ENCODE measurements around the gene RNF224.

RNF224 gene

DNA sequence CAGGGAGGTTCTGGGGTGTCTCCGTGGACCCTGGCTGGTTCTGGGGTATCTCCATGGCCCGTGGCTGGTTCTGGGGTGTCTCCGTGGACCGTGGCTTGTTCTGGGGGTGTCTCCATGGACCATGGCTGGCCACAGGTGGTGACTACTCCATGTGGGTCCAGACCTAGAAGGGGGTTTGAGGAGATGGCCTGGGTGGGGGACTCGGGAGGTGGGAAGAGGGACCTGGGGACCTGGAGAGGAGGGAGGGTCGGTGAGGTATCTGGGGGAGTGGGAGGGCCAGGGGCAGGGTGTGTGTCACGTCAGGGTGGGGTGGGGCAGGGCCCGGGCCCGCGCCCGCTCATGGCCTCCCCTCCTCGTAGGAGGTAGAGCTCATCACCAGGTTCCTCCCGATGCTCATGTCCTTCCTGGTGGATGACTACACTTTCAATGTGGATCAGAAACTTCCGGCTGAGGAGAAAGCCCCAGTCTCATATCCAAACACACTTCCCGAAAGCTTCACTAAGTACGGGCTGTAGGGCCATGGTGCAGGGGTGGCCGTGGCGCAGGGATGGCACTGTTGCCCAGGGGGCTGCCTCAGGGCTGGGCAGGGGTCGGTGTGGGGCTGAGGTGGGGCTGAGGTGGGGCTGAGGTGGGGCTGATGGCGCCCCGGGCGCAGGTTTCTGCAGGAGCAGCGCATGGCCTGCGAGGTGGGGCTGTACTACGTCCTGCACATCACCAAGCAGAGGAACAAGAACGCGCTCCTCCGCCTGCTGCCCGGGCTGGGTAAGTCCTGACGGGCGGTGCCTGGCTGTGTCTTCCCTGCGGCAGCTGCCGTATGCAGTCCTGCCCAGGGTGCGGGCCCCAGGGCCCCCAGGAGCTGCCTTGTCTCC lies 39.5 kb downstream of the RNF224 start:
- H3K4me3 ChIP-seq (ENCODE audit: low read depth, low read length): no peak overlapping the region
- ChIA-PET CTCF (interaction anchor here (1.0 to 1.8 kb wide), 3 partner anchors 8 to 30 kb away, joined by 3 to 9 read pairs (median 3); partner anchors contain the start of gene TOR4A), POLR2A (interaction anchor here (2.1 kb wide), 1 partner anchor 26 kb away, joined by 9 read pairs; the partner anchor contains the start of gene TUBB4B)
- TF ChIP-seq, protein P1, sequence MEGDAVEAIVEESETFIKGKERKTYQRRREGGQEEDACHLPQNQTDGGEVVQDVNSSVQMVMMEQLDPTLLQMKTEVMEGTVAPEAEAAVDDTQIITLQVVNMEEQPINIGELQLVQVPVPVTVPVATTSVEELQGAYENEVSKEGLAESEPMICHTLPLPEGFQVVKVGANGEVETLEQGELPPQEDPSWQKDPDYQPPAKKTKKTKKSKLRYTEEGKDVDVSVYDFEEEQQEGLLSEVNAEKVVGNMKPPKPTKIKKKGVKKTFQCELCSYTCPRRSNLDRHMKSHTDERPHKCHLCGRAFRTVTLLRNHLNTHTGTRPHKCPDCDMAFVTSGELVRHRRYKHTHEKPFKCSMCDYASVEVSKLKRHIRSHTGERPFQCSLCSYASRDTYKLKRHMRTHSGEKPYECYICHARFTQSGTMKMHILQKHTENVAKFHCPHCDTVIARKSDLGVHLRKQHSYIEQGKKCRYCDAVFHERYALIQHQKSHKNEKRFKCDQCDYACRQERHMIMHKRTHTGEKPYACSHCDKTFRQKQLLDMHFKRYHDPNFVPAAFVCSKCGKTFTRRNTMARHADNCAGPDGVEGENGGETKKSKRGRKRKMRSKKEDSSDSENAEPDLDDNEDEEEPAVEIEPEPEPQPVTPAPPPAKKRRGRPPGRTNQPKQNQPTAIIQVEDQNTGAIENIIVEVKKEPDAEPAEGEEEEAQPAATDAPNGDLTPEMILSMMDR (IDR thresholded peaks at IDR 0.05; ENCODE audit: insufficient read depth, low read length, missing control alignments): no peak
- DNase-seq (ENCODE audit: low read depth, low spot score): no peak

DNA sequence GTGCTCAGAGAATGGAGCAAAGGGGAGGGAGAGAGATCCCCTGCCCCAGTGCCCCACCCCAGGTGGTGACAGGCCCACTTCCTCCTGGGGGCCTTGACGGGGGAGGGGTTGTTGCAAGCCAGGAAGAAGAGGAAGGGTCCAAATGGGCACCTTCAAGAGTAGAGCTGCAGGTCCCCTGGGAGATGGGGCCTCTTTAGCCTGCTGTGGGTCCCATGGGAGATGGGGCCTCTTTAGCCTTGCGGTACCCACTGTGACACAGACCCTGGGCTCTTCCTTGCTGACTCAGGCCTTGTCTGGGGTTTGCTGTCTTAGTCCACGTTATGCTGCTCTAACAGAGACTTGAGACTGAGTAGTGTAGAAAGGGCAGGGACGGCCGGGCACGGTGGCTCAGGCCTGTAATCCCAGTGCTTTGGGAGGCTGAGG lies 40.6 kb downstream of the RNF224 start:
- no peak for DNase-seq (ENCODE audit: low read depth, low spot score)
- H3K4me3 ChIP-seq (ENCODE audit: low read depth, low read length): no peak overlapping the region
- POLR2A ChIA-PET: interaction anchor here (2.1 kb wide), 1 partner anchor 27 kb away, joined by 9 read pairs; the partner anchor contains the start of gene TUBB4B
- CTCF ChIA-PET: interaction anchor here (1.0 to 1.4 kb wide), 2 partner anchors 9 to 10 kb away, joined by 3 read pairs; partner anchors contain the start of gene TOR4A
- TF ChIP-seq, protein P1 (IDR thresholded peaks at IDR 0.05; ENCODE audit: insufficient read depth, low read length, missing control alignments): no peak

DNA sequence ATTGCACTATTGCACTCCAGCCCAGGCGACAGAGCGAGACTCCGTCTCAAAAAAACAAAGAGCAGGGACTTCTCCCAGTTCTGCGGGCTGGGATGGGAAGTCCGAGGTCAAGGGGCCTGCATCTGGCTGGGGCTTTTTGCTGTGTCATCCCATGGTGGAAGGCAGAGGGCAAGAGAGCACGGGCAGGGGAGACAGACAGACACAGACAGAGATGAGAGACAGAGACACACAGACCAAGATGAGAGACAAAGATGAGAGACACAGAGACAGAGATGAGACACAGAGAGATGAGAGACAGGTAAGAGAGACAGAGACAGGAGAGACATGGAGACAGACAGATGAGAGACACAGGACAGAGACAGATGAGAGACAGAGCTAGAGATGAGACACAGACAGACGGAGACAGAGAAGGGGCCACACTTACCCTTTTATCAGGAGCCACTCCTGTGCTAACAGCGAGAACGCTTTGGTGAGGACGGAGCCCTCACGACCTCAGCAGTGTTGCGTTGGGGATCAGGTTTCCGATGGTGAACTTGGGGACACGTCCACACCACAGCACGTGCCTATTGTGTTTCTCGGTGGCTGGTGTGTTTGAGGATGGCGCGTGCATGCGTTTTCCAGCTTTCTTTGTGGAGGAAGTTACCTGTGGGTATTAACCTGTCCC lies 41.4 kb downstream of the RNF224 start:
- CTCF ChIA-PET: interaction anchor here (1.1 kb wide), 1 partner anchor 14 kb away, joined by 3 read pairs; no protein-coding TSS in a partner anchor
- POLR2A ChIA-PET: no interaction called here

DNA sequence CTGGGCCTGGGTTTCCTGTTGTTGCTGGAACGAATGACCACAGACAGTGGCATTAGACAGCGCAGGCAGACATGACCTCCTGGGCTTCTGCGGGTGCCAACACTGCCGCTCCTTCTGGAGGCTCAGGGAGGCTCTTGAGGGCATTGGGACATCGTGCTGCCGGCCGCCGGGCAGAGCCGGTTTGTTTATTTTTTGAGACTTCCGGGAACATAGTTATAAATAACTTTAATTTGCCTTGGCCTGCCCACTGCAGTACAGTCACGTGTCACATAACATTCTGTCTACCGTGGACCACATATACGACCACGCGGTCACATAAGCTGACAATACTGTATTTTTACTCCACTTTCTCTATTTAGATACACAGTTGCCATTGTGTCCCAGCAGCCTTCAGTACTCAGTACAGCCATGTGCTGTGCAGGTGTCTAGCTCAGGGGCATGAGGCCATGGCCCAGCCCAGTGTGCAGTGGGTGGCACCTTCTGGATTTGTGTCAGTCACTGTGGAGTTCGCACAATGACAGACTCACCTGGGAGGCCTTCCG lies 42.0 kb downstream of the RNF224 start:
- CTCF ChIA-PET: interaction anchor here (1.1 kb wide), 1 partner anchor 14 kb away, joined by 3 read pairs; no protein-coding TSS in a partner anchor
- TF ChIP-seq, protein P1 (IDR thresholded peaks at IDR 0.05; ENCODE audit: insufficient read depth, low read length, missing control alignments): no peak
- POLR2A ChIA-PET: no interaction called here
- no peak for DNase-seq (ENCODE audit: low read depth, low spot score)
- no peak overlapping the region for H3K4me3 ChIP-seq (ENCODE audit: low read depth, low read length)

More for the DNA sequence above, 41.4 kb downstream of the RNF224 start:
- DNase-seq (ENCODE audit: low read depth, low spot score): no peak
- H3K4me3 ChIP-seq (ENCODE audit: low read depth, low read length): no peak overlapping the region
- TF ChIP-seq, protein P1 (IDR thresholded peaks at IDR 0.05; ENCODE audit: insufficient read depth, low read length, missing control alignments): no peak

DNA sequence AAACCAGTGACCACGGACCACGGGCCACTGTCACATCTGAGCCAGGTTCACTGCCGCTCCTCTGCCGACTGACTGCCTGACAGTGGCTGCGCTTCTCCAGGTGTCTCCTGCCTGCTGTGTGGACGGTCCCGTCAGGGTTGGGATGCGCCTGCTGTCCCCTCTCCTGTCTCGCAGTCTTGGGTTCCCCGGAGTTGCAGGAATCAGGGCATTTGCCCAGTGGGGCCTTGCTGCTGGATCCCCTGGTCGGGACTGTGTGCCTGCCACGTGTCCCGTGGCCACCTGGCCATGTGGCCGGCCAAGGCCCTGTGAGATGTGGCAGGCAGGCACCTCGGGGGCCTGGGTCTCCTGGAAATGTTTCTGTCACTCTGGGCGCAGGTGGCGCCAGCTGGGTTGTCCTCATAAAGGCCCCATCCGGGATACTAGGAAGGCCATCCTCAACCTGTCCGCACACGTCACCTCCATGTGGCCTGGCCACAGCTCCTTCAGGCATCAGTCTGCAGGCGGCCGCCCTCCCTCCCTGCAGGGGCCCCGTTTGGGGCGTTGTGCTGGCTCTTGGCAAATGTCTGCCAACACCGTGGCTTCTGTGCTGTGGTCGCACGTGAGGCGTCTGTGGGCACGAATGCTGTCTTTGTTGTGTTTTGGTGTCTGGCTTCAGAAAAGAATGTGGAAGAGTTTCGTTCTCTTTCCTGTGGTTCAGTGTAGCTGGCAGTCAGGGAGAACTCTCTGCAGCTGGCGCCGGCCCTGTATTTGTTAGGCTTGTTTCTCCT lies 43.8 kb downstream of the RNF224 start:
- POLR2A ChIA-PET: no interaction called here
- DNase-seq (ENCODE audit: low read depth, low spot score): no peak
- TF ChIP-seq, protein P1 (IDR thresholded peaks at IDR 0.05; ENCODE audit: insufficient read depth, low read length, missing control alignments): no peak
- no peak overlapping the region for H3K4me3 ChIP-seq (ENCODE audit: low read depth, low read length)
- CTCF ChIA-PET: interaction anchor here (0.8 to 1.1 kb wide), 2 partner anchors 9 to 10 kb away, joined by 3 read pairs; no protein-coding TSS in a partner anchor
